H1 (cell line): ENCODE measurements around the gene DOCK10. TPM values are rescaled to one million over a fixed set of nuclear protein-coding genes. Genes with fewer than 3 reads are reported as not detected.

Source experiments
- CTCF ChIA-PET: fragments of 300-600 bp; sonication (Branson Sonifier 250); formaldehyde crosslinking; loops from one replicate; lab custom pipeline; 2021; ENCODE audit not compliant: partially characterized antibody; lab: Charles Lee
- POLR2A ChIA-PET: fragments of 300-600 bp; sonication (Branson Sonifier 250); formaldehyde crosslinking; loops from one replicate; lab custom pipeline; 2021; ENCODE audit warnings: inconsistent platforms; ENCODE audit not compliant: partially characterized antibody; lab: Charles Lee
- DNase-seq, 2 experiments: peaks; one replicate each; pipeline versions ENCODE4 v3.0.0 to v3.0.0-alpha.2; 2010 to 2022; ENCODE audit warnings: low spot score in 2 of 2, low read depth in 1 of 2, mixed read lengths in 1 of 2
- FAIRE-seq: peaks from 2 replicates; lab custom pipeline; 2011; peaks lifted over from hg19 to GRCh38; lab: Jason Lieb, UNC
- H2AFZ ChIP-seq: 2 replicates; pipeline ENCODE4 v1.8.1; 2012; ENCODE audit warnings: low read length, inconsistent platforms
- H2AK5ac ChIP-seq: 2 replicates; pipeline ENCODE4 v1.6.1; 2013; ENCODE audit warnings: low read depth, low read length
- H2BK120ac ChIP-seq: replicated peaks from 2 replicates; pipeline ENCODE3; 2013; ENCODE audit warnings: low read depth, low read length, inconsistent platforms
- H2BK12ac ChIP-seq: 2 replicates; pipeline ENCODE4 v1.6.1; 2013; ENCODE audit warnings: low read depth, low read length
- H2BK15ac ChIP-seq: 2 replicates; pipeline ENCODE4 v1.6.1; 2013; ENCODE audit warnings: low read length
- H2BK20ac ChIP-seq: 2 replicates; pipeline ENCODE4 v1.6.1; 2013; ENCODE audit warnings: low read length
- H2BK5ac ChIP-seq: 2 replicates; pipeline ENCODE4 v1.6.1; 2013; ENCODE audit warnings: low read depth, low read length
- H3K14ac ChIP-seq: 2 replicates; pipeline ENCODE4 v1.6.1; 2013; ENCODE audit warnings: inconsistent platforms; ENCODE audit not compliant: insufficient read length
- H3K18ac ChIP-seq: 2 replicates; pipeline ENCODE4 v1.6.1; 2013; ENCODE audit warnings: low read length; ENCODE audit errors: extremely low read depth
- H3K23ac ChIP-seq: 2 replicates; pipeline ENCODE4 v1.6.1; 2013; ENCODE audit warnings: inconsistent platforms; ENCODE audit not compliant: insufficient read length
- H3K23me2 ChIP-seq: 2 replicates; pipeline ENCODE4 v1.6.1; 2013; ENCODE audit warnings: low read depth, low read length
- H3K27ac ChIP-seq: 2 replicates; pipeline ENCODE4 v1.6.1; 2011; ENCODE audit warnings: low read depth, low read length, inconsistent platforms
- H3K27me3 ChIP-seq, 4 experiments: replicated peaks in 1 of 4; 1 replicate in 1 of 4; 2 replicates in 3 of 4; pipeline versions ENCODE4 v1.6.1 to v1.8.1; 2011 to 2013; ENCODE audit warnings: low read length in 3 of 4, mild to moderate bottlenecking in 3 of 4, inconsistent platforms in 2 of 4, mixed read lengths in 2 of 4, moderate library complexity in 1 of 4; ENCODE audit not compliant: control insufficient read depth in 3 of 4, insufficient read depth in 3 of 4; ENCODE audit errors: extremely low read depth in 1 of 4
- H3K36me3 ChIP-seq, 4 experiments: 2 replicates each; pipeline versions ENCODE4 v1.6.1 to v1.8.1; 2011 to 2013; ENCODE audit warnings: mild to moderate bottlenecking in 4 of 4, low read length in 3 of 4, moderate library complexity in 2 of 4, control low read depth in 1 of 4, inconsistent platforms in 1 of 4; ENCODE audit not compliant: insufficient read depth in 4 of 4, control insufficient read depth in 2 of 4
- H3K4ac ChIP-seq: replicated peaks from 2 replicates; pipeline ENCODE3; 2013; ENCODE audit warnings: low read length, low read depth, mixed read lengths, inconsistent platforms; ENCODE audit not compliant: insufficient read length
- H3K4me1 ChIP-seq, 4 experiments: replicated peaks in 1 of 4; 1 replicate in 1 of 4; 2 replicates in 3 of 4; pipeline versions ENCODE4 v1.6.1 to v1.8.1; 2011 to 2013; ENCODE audit warnings: low read length in 3 of 4, inconsistent platforms in 2 of 4, mixed read lengths in 1 of 4; ENCODE audit not compliant: insufficient read depth in 4 of 4, control insufficient read depth in 3 of 4
- H3K4me2 ChIP-seq, 2 experiments: 2 replicates each; pipeline versions ENCODE4 v1.6.1 to v1.8.1; 2011 to 2013; ENCODE audit warnings: low read depth in 2 of 2, low read length in 2 of 2, control low read depth in 1 of 2, inconsistent platforms in 1 of 2, mild to moderate bottlenecking in 1 of 2; ENCODE audit not compliant: insufficient read depth in 1 of 2
- H3K4me3 ChIP-seq, 4 experiments: fragments of 200-600, 300-600 bp in 1 of 4; sonication (generic), shearing (Covaris generic), sonication (Bioruptor Twin) in 1 of 4; 2 replicates each; pipeline versions ENCODE4 v1.5.1 to v1.8.1; 2011 to 2016; ENCODE audit warnings: low read length in 4 of 4, low read depth in 3 of 4, control low read depth in 2 of 4, inconsistent platforms in 2 of 4, mild to moderate bottlenecking in 2 of 4, mixed read lengths in 1 of 4, moderate library complexity in 1 of 4; ENCODE audit not compliant: insufficient read depth in 2 of 4; ENCODE audit errors: extremely low read depth in 1 of 4
- H3K56ac ChIP-seq: replicated peaks from 2 replicates; pipeline ENCODE3; 2013; ENCODE audit warnings: low read depth, mild to moderate bottlenecking, mixed read lengths, low read length, inconsistent platforms; ENCODE audit not compliant: insufficient read length
- H3K79me1 ChIP-seq: 2 replicates; pipeline ENCODE4 v1.6.1; 2013; ENCODE audit warnings: low read depth, low read length, control low read depth
- H3K79me2 ChIP-seq, 2 experiments: 2 replicates each; pipeline versions ENCODE4 v1.6.1 to v1.8.1; 2012 to 2013; ENCODE audit warnings: low read length in 2 of 2, mild to moderate bottlenecking in 2 of 2, inconsistent platforms in 1 of 2; ENCODE audit not compliant: insufficient read depth in 2 of 2, control insufficient read depth in 1 of 2
- H3K9ac ChIP-seq, 4 experiments: replicated peaks in 1 of 4; 1 replicate in 1 of 4; 2 replicates in 3 of 4; pipeline versions ENCODE4 v1.6.1 to v1.8.1; 2011 to 2013; ENCODE audit warnings: low read depth in 3 of 4, low read length in 3 of 4, control low read depth in 2 of 4, mild to moderate bottlenecking in 2 of 4, moderate library complexity in 2 of 4, inconsistent platforms in 1 of 4; ENCODE audit errors: extremely low read depth in 1 of 4
- H3K9me3 ChIP-seq, 2 experiments: 2 replicates each; pipeline versions ENCODE4 v1.6.1 to v1.8.1; 2012 to 2013; ENCODE audit warnings: mild to moderate bottlenecking in 2 of 2, moderate library complexity in 2 of 2, control low read depth in 1 of 2, inconsistent platforms in 1 of 2, low read depth in 1 of 2, low read length in 1 of 2, mixed read lengths in 1 of 2; ENCODE audit not compliant: insufficient read depth in 2 of 2
- H4K20me1 ChIP-seq, 2 experiments: replicated peaks in 1 of 2; 2 replicates each; pipeline versions ENCODE3 to v1.8.1; 2011 to 2013; ENCODE audit warnings: inconsistent platforms in 2 of 2, low read length in 2 of 2, mild to moderate bottlenecking in 1 of 2; ENCODE audit not compliant: insufficient read depth in 2 of 2, control insufficient read depth in 1 of 2
- H4K5ac ChIP-seq: 2 replicates; pipeline ENCODE4 v1.6.1; 2013; ENCODE audit warnings: low read length, low read depth, mixed read lengths, inconsistent platforms; ENCODE audit not compliant: insufficient read length
- H4K8ac ChIP-seq: 2 replicates; pipeline ENCODE4 v1.8.0; 2013; ENCODE audit warnings: mild to moderate bottlenecking, moderate library complexity, low read length, inconsistent platforms; ENCODE audit not compliant: insufficient read depth; ENCODE audit errors: extremely low read depth
- H4K91ac ChIP-seq: replicated peaks from 2 replicates; pipeline ENCODE3; 2013; ENCODE audit warnings: low read length, mixed read lengths, inconsistent platforms; ENCODE audit not compliant: insufficient read length
- CBX5 ChIP-seq: fragments of 300-800, 300-1000 bp; sonication (generic); IDR thresholded peaks from 2 replicates; pipeline ENCODE4 v1.7.1; 2016; ENCODE audit warnings: antibody characterized with exemption, low read length, low read depth
- EGR1 ChIP-seq: IDR thresholded peaks from 2 replicates; pipeline ENCODE4 v1.6.1; 2011; ENCODE audit warnings: low read depth, low read length, borderline replicate concordance
- EP300 ChIP-seq, 2 experiments: IDR thresholded peaks; 1 replicate in 1 of 2; 2 replicates in 1 of 2; pipeline ENCODE4 v1.6.1; 2011 to 2012; ENCODE audit warnings: low read depth in 2 of 2, low read length in 2 of 2, mild to moderate bottlenecking in 2 of 2, borderline replicate concordance in 1 of 2, inconsistent platforms in 1 of 2, moderate library complexity in 1 of 2
- POLR2A ChIP-seq, 2 experiments: IDR thresholded peaks; 1 replicate in 1 of 2; 2 replicates in 1 of 2; pipeline ENCODE4 v1.6.1; 2011; ENCODE audit warnings: low read depth in 2 of 2, low read length in 2 of 2, mild to moderate bottlenecking in 2 of 2; ENCODE audit errors: control extremely low read depth in 1 of 2
- RBBP5 ChIP-seq: IDR thresholded peaks from 2 replicates; pipeline ENCODE4 v1.7.1; 2012; ENCODE audit warnings: low read depth, mild to moderate bottlenecking, inconsistent platforms, low read length, moderate library complexity, borderline replicate concordance
- RFX5 ChIP-seq: IDR thresholded peaks from 2 replicates; pipeline ENCODE4 v1.6.1; 2011; ENCODE audit warnings: low read depth, low read length, improper control_type of control experiment, borderline replicate concordance
- RNF2 ChIP-seq: fragments of 200-900, 300-1000 bp; sonication (generic); IDR thresholded peaks from 2 replicates; pipeline ENCODE4 v1.7.1; 2016; ENCODE audit warnings: borderline replicate concordance, low read depth, mild to moderate bottlenecking, antibody characterized with exemption, low read length; ENCODE audit not compliant: poor library complexity, severe bottlenecking; ENCODE audit errors: missing control alignments
- SIRT6 ChIP-seq: IDR thresholded peaks from one replicate; pipeline ENCODE4 v1.7.1; 2012; ENCODE audit warnings: low read length, inconsistent platforms
- SP2 ChIP-seq: IDR thresholded peaks from 2 replicates; pipeline ENCODE4 v1.6.1; 2012; ENCODE audit warnings: mild to moderate bottlenecking, low read length, inconsistent platforms
- TBP ChIP-seq: IDR thresholded peaks from 2 replicates; pipeline ENCODE4 v1.6.1; 2011; ENCODE audit warnings: low read depth, low read length, improper control_type of control experiment
- WGBS, 2 experiments: shearing (Covaris generic) in 1 of 2; methylation state at CpG; one replicate each; pipeline versions ENCODE4 v1.1.6 to v1.1.7; 2013 to 2015; ENCODE audit warnings: low lambda C conversion rate in 2 of 2, mixed read lengths in 2 of 2, inconsistent platforms in 1 of 2, low coverage in 1 of 2, missing lambda C conversion rate in 1 of 2; ENCODE audit not compliant: insufficient replicate concordance in 2 of 2, insufficient coverage in 1 of 2, insufficient read length in 1 of 2; ENCODE audit errors: extremely low coverage in 1 of 2, missing lambda C conversion rate in 1 of 2; 5-methylcytosine and 5-hydroxymethylcytosine counted together
- polyA plus RNA-seq, 7 experiments: library from polyadenylated mRNA; depleted of rRNA in 3 of 7; stranded (reverse) in 5 of 7; unstranded in 2 of 7; fragments of >200 nt in 5 of 7; fragments of 200-250 nt in 2 of 7; gene quantifications; 1 replicate in 5 of 7; 2 replicates in 1 of 7; 4 replicates in 1 of 7; pipeline versions ENCODE4 v1.2.1 to v1.2.3, GENCODE V29; 2011 to 2013; ENCODE audit warnings: missing spikeins in 2 of 7, mixed read lengths in 2 of 7
- total RNA-seq: library from RNA; stranded (reverse); fragmentation: NEBNext Ultra II Directional; extraction: Animal tissue kit (Norgen Biotek cat#: 25700); gene quantifications from 2 replicates; pipeline ENCODE4 v1.2.1, GENCODE V29; 2021

The DOCK10 gene
- total and polyA plus RNA-seq, 2 of the 8 experiments (the other 6 are each of a cell fraction or from before 2014, with no cell fraction given), result 0.33 to 1.6 TPM

DNA sequence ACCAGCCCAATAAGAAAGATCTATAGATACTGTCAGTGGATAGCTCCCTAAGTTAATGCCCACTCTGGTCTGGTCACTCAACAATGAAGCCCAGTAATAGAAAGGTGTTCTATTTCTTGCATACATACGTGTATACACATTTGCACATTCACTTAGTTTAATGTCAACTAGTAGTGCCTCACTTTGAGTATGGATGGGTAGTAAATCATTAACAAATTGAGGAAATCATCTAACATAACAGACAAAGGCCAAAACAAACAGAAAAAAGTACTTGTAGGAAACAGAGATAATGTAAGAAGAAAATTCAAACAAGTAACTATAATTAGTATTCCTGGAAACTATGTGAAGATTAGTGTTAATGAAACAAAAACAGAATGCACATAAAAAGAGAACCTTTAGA lies 312.8 kb downstream of the DOCK10 start:
- no peak overlapping the region for H3K14ac ChIP-seq
- H4K5ac ChIP-seq, result no peak overlapping the region
- peaks cover 0 to 2% of the 10 kb centered on the region in 2 experiments; a peak in 2 of 4 replicates for H3K9me3 ChIP-seq
- H2BK12ac ChIP-seq, result no peak overlapping the region
- no peak overlapping the region for H3K4ac ChIP-seq
- TF ChIP-seq SP2 (no peak), RFX5 (no peak), CBX5 (no peak), EP300 (IDR thresholded peaks at IDR 0.05; ENCODE audit: borderline replicate concordance in 1 of 2, low read depth in 2 of 2, low read length in 2 of 2) (no peak), SIRT6 (no peak), EGR1 (no peak), TBP (no peak), RBBP5 (no peak), POLR2A (IDR thresholded peaks at IDR 0.05; ENCODE audit: control extremely low read depth in 1 of 2, low read depth in 2 of 2, low read length in 2 of 2) (no peak), RNF2 (no peak)
- WGBS, 2 experiments, result 100% methylated on average over 1 of the region's 1 CpG; no CpG with 5 or more reads in 1 of the 2 experiments
- ChIA-PET CTCF (no interaction called here), POLR2A (no interaction called here)
- no peak overlapping the region for H3K9ac ChIP-seq
- H4K91ac ChIP-seq, result no peak overlapping the region
- no peak overlapping the region for H3K23ac ChIP-seq
- H3K27me3 ChIP-seq, result no peaks in the 10 kb centered on the region
- FAIRE-seq (no peak), DNase-seq (no peak)
- H2BK20ac ChIP-seq, result no peak overlapping the region
- H3K23me2 ChIP-seq, result no peaks in the 10 kb centered on the region
- no peak overlapping the region for H2AFZ ChIP-seq
- no peak overlapping the region for H2BK5ac ChIP-seq
- no peaks in the 10 kb centered on the region for H3K79me2 ChIP-seq
- H3K79me1 ChIP-seq, result no peaks in the 10 kb centered on the region
- H3K56ac ChIP-seq, result no peak overlapping the region
- H3K4me2 ChIP-seq, result no peak overlapping the region
- no peak overlapping the region for H3K18ac ChIP-seq
- no peaks in the 10 kb centered on the region for H4K20me1 ChIP-seq
- no peaks in the 10 kb centered on the region for H3K36me3 ChIP-seq
- H4K8ac ChIP-seq, result no peak overlapping the region
- no peaks in the 10 kb centered on the region for H3K4me1 ChIP-seq
- H2BK120ac ChIP-seq, result no peak overlapping the region
- no peak overlapping the region for H3K4me3 ChIP-seq
- no peak overlapping the region for H3K27ac ChIP-seq
- H2AK5ac ChIP-seq, result no peak overlapping the region
- H2BK15ac ChIP-seq, result no peak overlapping the region
